OCI-LY1 (cell line): Measurements from ENCODE around the gene RADIL.

Experiments
- EZH2 ChIP-seq: fragments of 200-600 bp; sonication (generic), shearing (Covaris generic); IDR thresholded peaks from 2 replicates; pipeline ENCODE4 v1.8.0; 2017; ENCODE audit warnings: borderline replicate concordance, mixed run types, mild to moderate bottlenecking, antibody characterized with exemption, low read length, moderate library complexity, mixed read lengths
- TF ChIP-seq, protein P1 (sequence below): fragments of 200-600 bp; sonication (generic), shearing (Covaris generic); IDR thresholded peaks from 2 replicates; pipeline ENCODE4 v1.5.1; 2017; ENCODE audit warnings: mild to moderate bottlenecking, antibody characterized with exemption, low read length, moderate library complexity, mixed read lengths

DNA sequence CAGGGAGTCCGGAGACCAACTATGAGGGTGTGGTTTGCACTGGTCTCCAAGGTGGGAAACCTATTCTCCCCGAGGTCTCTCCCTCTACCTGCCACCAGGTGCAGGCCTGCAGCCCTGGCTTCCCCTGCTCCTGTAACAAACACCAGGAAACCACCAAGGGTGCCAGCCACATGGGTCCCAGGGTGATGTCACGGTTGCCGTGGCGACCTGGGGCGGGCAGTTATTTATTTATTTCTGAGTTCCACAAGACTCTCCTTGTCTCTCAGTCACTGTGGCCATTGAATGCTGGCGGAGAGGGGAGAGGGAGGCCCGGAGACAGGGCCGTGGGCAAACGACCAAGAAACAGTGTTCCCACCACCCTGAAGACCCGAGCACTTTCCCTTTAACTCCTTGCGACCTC lies 48.4 kb upstream of the RADIL start:
- TF ChIP-seq, protein P1, sequence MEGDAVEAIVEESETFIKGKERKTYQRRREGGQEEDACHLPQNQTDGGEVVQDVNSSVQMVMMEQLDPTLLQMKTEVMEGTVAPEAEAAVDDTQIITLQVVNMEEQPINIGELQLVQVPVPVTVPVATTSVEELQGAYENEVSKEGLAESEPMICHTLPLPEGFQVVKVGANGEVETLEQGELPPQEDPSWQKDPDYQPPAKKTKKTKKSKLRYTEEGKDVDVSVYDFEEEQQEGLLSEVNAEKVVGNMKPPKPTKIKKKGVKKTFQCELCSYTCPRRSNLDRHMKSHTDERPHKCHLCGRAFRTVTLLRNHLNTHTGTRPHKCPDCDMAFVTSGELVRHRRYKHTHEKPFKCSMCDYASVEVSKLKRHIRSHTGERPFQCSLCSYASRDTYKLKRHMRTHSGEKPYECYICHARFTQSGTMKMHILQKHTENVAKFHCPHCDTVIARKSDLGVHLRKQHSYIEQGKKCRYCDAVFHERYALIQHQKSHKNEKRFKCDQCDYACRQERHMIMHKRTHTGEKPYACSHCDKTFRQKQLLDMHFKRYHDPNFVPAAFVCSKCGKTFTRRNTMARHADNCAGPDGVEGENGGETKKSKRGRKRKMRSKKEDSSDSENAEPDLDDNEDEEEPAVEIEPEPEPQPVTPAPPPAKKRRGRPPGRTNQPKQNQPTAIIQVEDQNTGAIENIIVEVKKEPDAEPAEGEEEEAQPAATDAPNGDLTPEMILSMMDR, result no peak
- no peak for TF ChIP-seq EZH2
